MM.1S (cell line): Measurements from ENCODE around the gene ABCG4.

Experiments used
- EZH2 ChIP-seq: fragments of 300-600 bp; sonication (generic); optimal IDR thresholded peaks from 2 replicates; pipeline ENCODE3; 2017; ENCODE audit warnings: low read depth, mild to moderate bottlenecking, antibody characterized with exemption, low read length, mixed read lengths
- EZH2phosphoT487 ChIP-seq: fragments of 300-600 bp; sonication (generic); IDR thresholded peaks from 2 replicates; pipeline ENCODE4 v1.6.1; 2018; ENCODE audit warnings: antibody characterized with exemption, low read length
- TF ChIP-seq, protein P1 (sequence below): fragments of 300-600 bp; sonication (generic); IDR thresholded peaks from 2 replicates; pipeline ENCODE4 v1.5.1; 2016; ENCODE audit warnings: antibody characterized with exemption, low read length, mixed read lengths

DNA sequence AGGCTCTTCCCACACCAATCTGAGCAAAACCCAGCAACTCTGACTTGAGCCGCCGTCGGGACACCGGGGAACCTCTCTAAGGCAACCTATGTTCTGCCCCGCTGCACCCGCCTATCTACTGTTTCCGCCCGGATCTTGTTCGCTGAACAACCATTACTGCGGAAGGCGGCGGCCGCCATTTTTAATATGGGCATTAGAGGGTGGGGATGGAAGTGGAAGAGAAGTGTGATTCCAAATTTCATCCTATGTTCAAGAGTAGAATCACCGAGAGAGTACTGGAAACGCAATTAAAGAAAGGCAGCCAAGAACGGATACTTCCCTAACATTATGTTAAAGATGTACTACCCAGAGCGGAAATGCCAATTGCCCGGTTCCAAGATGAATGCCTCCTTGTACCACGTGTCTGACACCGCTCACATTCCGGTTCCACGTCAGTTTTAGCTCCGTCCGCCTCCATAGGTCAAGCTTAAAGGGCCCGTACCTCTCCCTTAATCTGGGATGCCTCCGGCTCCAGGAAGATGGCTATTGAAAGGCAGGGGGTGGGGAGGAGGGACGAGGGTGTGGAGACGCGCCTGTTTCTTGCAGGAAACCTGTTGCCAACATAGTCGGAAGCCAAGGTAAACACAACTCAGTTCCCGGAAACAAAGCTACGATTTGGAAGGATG is 47.0 kb upstream of the ABCG4 start, which contains the start of gene DPAGT1:
- TF ChIP-seq, protein P1, sequence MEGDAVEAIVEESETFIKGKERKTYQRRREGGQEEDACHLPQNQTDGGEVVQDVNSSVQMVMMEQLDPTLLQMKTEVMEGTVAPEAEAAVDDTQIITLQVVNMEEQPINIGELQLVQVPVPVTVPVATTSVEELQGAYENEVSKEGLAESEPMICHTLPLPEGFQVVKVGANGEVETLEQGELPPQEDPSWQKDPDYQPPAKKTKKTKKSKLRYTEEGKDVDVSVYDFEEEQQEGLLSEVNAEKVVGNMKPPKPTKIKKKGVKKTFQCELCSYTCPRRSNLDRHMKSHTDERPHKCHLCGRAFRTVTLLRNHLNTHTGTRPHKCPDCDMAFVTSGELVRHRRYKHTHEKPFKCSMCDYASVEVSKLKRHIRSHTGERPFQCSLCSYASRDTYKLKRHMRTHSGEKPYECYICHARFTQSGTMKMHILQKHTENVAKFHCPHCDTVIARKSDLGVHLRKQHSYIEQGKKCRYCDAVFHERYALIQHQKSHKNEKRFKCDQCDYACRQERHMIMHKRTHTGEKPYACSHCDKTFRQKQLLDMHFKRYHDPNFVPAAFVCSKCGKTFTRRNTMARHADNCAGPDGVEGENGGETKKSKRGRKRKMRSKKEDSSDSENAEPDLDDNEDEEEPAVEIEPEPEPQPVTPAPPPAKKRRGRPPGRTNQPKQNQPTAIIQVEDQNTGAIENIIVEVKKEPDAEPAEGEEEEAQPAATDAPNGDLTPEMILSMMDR: no peak
- TF ChIP-seq EZH2 (no peak), EZH2phosphoT487 (no peak)
